Measurements from ENCODE around the gene AMZ1.
"Not testable (repeated sequence)": the region's sequence is repeated elsewhere in the genome, so short reads cannot be mapped to it uniquely, and the experiment has no call there.

The AMZ1 gene

GRCh38 chr7:2725178-2726105 is 37.4 kb downstream of the AMZ1 start:
- in situ Hi-C loops (cut with MboI; ENCODE audit: low sequenced_read_pairs), result no loop called here

- in situ Hi-C loops (cut with MboI; ENCODE audit: low sequenced_read_pairs), result no loop called here
Measured at GRCh38 chr7:2726316-2727018, 38.5 kb downstream of the AMZ1 start.

- in situ Hi-C loops (cut with MboI; ENCODE audit: low sequenced_read_pairs), result not testable (repeated sequence)
Measured at GRCh38 chr7:2727206-2727605, 39.2 kb downstream of the AMZ1 start.

- in situ Hi-C loops (cut with MboI; ENCODE audit: low sequenced_read_pairs), result no loop called here
Measured at GRCh38 chr7:2728316-2729030, 40.5 kb downstream of the AMZ1 start.

GRCh38 chr7:2729031-2729892 is 41.3 kb downstream of the AMZ1 start:
- in situ Hi-C loops (cut with MboI; ENCODE audit: low sequenced_read_pairs), result no loop called here

- in situ Hi-C loops (cut with MboI; ENCODE audit: low sequenced_read_pairs), result no loop called here
Measured at GRCh38 chr7:2729893-2730716, 42.1 kb downstream of the AMZ1 start.

GRCh38 chr7:2730846-2731770 is 43.1 kb downstream of the AMZ1 start:
- in situ Hi-C loops (cut with MboI; ENCODE audit: low sequenced_read_pairs), result no loop called here

- in situ Hi-C loops (cut with MboI; ENCODE audit: low sequenced_read_pairs), result no loop called here
Measured at GRCh38 chr7:2732388-2732787, 44.4 kb downstream of the AMZ1 start.

GRCh38 chr7:2732959-2733584 is 45.1 kb downstream of the AMZ1 start:
- in situ Hi-C loops (cut with MboI; ENCODE audit: low sequenced_read_pairs), result no loop called here

- in situ Hi-C loops (cut with MboI; ENCODE audit: low sequenced_read_pairs), result no loop called here
Measured at GRCh38 chr7:2734084-2734686, 46.2 kb downstream of the AMZ1 start.

GRCh38 chr7:2734751-2735571 is 47.0 kb downstream of the AMZ1 start:
- in situ Hi-C loops (cut with MboI; ENCODE audit: low sequenced_read_pairs), result no loop called here

- in situ Hi-C loops (cut with MboI; ENCODE audit: low sequenced_read_pairs), result no loop called here
Measured at GRCh38 chr7:2735744-2736143, 47.7 kb downstream of the AMZ1 start.

GRCh38 chr7:2736411-2736914 is 48.5 kb downstream of the AMZ1 start:
- in situ Hi-C loops (cut with MboI; ENCODE audit: low sequenced_read_pairs), result no loop called here

GRCh38 chr7:2737005-2737743 is 49.2 kb downstream of the AMZ1 start:
- in situ Hi-C loops (cut with MboI; ENCODE audit: low sequenced_read_pairs), result not testable (repeated sequence)

GRCh38 chr7:2737771-2738540 is 50.0 kb downstream of the AMZ1 start:
- in situ Hi-C loops (cut with MboI; ENCODE audit: low sequenced_read_pairs), result no loop called here
